Skeletal muscle satellite cell (primary cell): ENCODE data around the gene FCGR3A.
"Not testable (repeated sequence)": the region's sequence is repeated elsewhere in the genome, so short reads cannot be mapped to it uniquely, and the experiment has no call there.

ENCODE experiments used
- H3K27me3 ChIP-seq: 2 replicates; pipeline ENCODE4 v1.7.0; 2013; ENCODE audit warnings: low read length; ENCODE audit not compliant: control insufficient read depth, insufficient read depth
- H3K36me3 ChIP-seq: 2 replicates; pipeline ENCODE4 v1.7.0; 2013; ENCODE audit warnings: mild to moderate bottlenecking, control low read depth, low read length; ENCODE audit not compliant: insufficient read depth
- H3K4me1 ChIP-seq: 2 replicates; pipeline ENCODE4 v1.7.0; 2013; ENCODE audit warnings: low read length; ENCODE audit not compliant: control insufficient read depth, insufficient read depth
- H3K4me2 ChIP-seq: 2 replicates; pipeline ENCODE4 v1.7.0; 2013; ENCODE audit warnings: mild to moderate bottlenecking, low read length
- H3K4me3 ChIP-seq: 2 replicates; pipeline ENCODE4 v1.7.0; 2013; ENCODE audit warnings: low read length
- H3K9ac ChIP-seq: 2 replicates; pipeline ENCODE4 v1.7.0; 2013; ENCODE audit warnings: mild to moderate bottlenecking, low read depth, low read length, moderate library complexity
- H3K9me3 ChIP-seq: replicated peaks from 2 replicates; pipeline ENCODE4 v1.7.0; 2013; ENCODE audit warnings: mild to moderate bottlenecking, control low read depth, low read length

Gene FCGR3A

GRCh38 chr1:161523817-161524741 lies 25.5 kb downstream of the FCGR3A start, which contains the start of gene HSPA6:
Gene HSPA6, plus strand, starts transcription at chr1:161524540. Its CDS starts 119 bp downstream, at chr1:161524659.
- H3K4me1 ChIP-seq, H3K27me3 ChIP-seq, H3K9me3 ChIP-seq, H3K36me3 ChIP-seq: not testable (repeated sequence)
- Histone ChIP-seq H3K9ac (peak within 1 kb of the TSS; percentile 74), H3K4me2 (peak within 1 kb of the TSS; percentile 90), H3K4me3 (peak within 1 kb of the TSS; percentile 86)

DNA sequence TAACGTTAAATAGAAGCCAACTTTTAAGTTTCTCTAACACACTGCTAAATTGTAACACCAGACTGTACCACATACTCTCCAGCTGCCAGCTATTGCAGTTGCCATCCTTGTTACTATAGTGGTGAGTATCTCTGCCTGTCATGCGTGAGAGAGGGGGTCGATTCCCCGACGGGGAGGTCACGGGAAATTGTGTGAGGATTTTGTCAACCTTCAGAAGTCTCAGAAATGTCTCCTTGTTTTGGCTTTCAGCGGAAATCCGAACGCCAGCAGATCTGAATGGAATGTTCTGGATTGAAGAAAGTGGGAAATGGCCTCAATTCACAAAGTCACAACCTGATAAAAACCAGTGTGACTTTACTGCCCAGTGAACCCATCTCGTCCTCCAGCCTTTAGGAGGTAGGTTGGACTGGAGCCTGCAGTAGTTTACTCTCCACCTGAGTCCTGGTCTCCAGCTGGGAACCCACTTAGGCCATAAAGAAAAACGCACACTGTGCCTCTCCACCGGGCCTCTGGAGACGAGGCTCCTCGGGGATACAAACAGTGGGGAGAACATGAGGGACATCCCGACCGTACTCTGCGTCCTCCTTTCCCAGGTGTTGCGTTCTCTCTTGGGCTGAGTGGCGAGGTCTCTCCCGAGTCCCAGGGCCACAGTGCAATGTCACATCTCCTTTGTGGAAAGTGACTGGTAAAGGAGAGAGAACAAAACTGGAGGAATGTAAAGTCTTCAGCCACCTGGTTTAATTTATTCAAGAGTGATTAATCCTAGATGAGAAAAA lies 26.4 kb downstream of the FCGR3A start:
- H3K4me2 ChIP-seq, H3K27me3 ChIP-seq, H3K4me1 ChIP-seq, H3K36me3 ChIP-seq, H3K4me3 ChIP-seq, H3K9ac ChIP-seq, H3K9me3 ChIP-seq: not testable (repeated sequence)

DNA sequence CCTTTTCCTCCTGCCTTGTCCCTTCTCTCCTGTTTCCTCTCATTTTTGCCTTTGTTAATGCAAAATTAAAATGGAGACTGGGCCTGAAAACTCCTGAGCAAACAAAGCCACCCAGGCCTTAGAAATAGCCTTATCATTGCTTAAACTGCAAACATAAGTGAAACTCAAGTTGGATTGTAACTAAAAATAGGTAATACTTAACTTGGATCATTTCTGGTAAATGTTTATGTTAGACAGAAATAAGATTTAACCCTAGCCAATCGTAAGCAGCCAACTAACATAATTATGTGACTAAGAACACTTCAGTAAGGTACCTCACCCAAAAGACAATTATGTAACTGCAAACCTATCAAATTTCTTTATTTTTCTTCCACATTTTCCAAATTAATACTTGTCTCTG lies 35.7 kb downstream of the FCGR3A start:
- H3K4me2 ChIP-seq, H3K27me3 ChIP-seq, H3K4me1 ChIP-seq, H3K9ac ChIP-seq, H3K4me3 ChIP-seq, H3K36me3 ChIP-seq, H3K9me3 ChIP-seq: not testable (repeated sequence)

DNA sequence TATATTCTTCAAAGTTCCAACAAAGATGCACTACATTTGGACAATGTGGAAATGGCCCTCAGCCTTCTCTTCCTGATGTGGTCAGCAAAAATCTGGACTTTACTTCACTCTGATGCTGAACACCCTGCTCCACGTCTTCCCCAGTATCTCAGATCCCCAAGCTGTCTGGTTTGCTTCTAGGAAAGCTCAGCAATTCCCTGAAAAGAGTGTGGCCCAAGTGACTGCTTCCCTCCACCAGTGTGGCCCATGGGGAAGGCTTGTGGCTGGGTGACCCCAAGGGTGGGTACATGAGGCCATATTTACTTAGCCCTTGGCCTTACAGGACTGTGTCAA lies 36.2 kb downstream of the FCGR3A start:
- H3K4me1 ChIP-seq, H3K9me3 ChIP-seq, H3K4me3 ChIP-seq, H3K9ac ChIP-seq, H3K27me3 ChIP-seq, H3K4me2 ChIP-seq, H3K36me3 ChIP-seq: not testable (repeated sequence)

DNA sequence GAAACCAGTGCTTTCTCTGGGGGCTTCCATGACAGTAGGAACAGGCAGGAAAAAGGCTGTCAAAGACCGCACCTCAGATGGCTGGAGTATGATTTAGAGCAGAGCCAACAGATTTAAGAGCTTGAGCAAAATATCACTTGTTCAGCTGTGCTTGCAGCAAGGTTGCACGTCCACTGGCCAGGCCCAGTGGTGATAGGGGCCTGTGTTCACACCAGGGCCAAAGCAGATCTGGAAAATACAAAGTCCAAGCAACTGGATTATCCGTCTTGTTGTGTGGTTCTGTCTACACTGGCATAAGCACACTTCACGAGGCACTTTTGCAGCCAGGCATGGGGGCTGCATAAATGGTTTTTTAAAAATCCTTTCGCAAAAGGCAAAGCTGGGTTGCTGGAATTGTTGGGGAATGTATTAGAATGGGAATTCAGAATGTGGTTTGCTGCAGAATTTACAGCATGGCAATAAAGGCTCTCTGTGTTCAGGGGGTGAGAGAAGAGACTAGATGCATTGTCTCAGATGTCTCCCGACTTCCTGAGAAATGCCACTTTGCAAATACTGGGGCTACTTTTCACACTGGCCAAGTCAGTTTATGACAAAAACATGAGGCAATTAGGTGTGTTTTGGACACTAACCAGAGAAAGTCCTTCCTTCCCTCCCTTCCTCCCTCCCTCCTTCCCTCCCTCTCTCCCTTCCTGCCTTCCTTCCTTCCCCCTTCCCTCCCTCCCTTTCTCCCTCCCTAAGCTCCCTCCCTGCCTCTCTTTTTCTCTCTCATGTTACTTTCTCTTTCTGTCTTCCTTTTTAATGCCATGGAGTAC lies 36.8 kb downstream of the FCGR3A start:
- not testable (repeated sequence) for H3K4me1 ChIP-seq, H3K9me3 ChIP-seq, H3K36me3 ChIP-seq, H3K4me2 ChIP-seq, H3K9ac ChIP-seq, H3K27me3 ChIP-seq, H3K4me3 ChIP-seq

GRCh38 chr1:161511756-161512060 lies 37.9 kb downstream of the FCGR3A start:
- no peak overlapping the region for H3K9ac ChIP-seq
- H3K4me2 ChIP-seq: no peak overlapping the region
- peaks cover 2% of the 10 kb centered on the region for H3K27me3 ChIP-seq
- H3K4me3 ChIP-seq: no peak overlapping the region
- no peaks in the 10 kb centered on the region for H3K36me3 ChIP-seq
- no peaks in the 10 kb centered on the region for H3K4me1 ChIP-seq
- H3K9me3 ChIP-seq: no peaks in the 10 kb centered on the region

- Histone ChIP-seq H3K27me3 (peaks cover 5% of the 10 kb centered on the region), H3K4me3 (no peak overlapping the region), H3K4me1 (no peaks in the 10 kb centered on the region), H3K36me3 (no peaks in the 10 kb centered on the region), H3K9me3 (no peaks in the 10 kb centered on the region), H3K9ac (no peak overlapping the region), H3K4me2 (no peak overlapping the region)
These were observed 38.4 kb downstream of the FCGR3A start for GRCh38 chr1:161511018-161511755.

DNA sequence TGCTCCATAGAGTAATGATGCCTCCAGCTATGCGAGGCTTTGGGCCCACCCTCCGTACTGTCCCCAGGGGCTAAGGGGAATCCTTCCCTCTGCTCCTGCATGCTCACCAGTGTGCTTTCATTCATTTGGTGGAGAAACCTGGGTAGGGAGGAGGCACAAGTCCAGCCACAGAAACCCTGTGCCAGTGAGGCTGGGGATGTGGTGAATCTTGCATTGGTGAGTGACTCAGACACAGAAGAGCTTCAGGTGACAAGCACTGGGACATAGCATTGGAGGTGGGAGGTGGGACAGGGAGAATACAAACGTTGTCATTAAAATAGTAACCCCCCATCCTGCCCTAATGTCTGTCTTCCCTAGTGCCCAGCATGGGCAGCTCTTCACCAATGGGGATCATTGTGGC lies 39.1 kb downstream of the FCGR3A start:
- H3K4me1 ChIP-seq: no peaks in the 10 kb centered on the region

GRCh38 chr1:161506336-161507223 lies 43.0 kb downstream of the FCGR3A start:
- Histone ChIP-seq H3K4me3 (no peak overlapping the region), H3K27me3 (peaks cover 15% of the 10 kb centered on the region), H3K9ac (no peak overlapping the region), H3K4me2 (no peak overlapping the region), H3K9me3 (no peaks in the 10 kb centered on the region), H3K4me1 (no peaks in the 10 kb centered on the region), H3K36me3 (no peaks in the 10 kb centered on the region)

More for the DNA sequence above, 39.1 kb downstream of the FCGR3A start:
- Histone ChIP-seq H3K4me3 (no peak overlapping the region), H3K9ac (no peak overlapping the region), H3K36me3 (no peaks in the 10 kb centered on the region), H3K9me3 (no peaks in the 10 kb centered on the region), H3K4me2 (no peak overlapping the region), H3K27me3 (peaks cover 11% of the 10 kb centered on the region)

DNA sequence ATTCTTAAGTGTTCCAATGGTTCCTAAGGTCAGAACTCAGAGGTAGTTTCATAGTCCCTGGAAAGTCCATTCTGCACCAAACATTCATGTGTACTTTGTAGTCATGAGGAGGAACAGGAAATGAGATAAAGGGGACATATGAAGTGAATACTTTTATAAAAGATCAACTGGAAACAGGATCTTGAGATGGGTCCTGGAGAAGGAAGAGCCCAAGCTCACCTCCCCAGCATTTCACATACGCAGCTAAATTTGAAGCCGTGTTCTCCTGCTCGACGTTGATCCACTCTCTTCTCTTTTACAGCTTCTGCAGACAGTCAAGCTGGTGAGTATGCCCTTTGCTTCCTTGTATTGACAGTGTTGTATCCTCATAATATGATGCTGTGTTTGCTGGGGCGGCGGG lies 43.9 kb downstream of the FCGR3A start:
- Histone ChIP-seq H3K9me3 (no peaks in the 10 kb centered on the region), H3K4me2 (no peak overlapping the region), H3K9ac (no peak overlapping the region), H3K27me3 (peaks cover 15% of the 10 kb centered on the region), H3K4me1 (no peaks in the 10 kb centered on the region), H3K36me3 (no peaks in the 10 kb centered on the region), H3K4me3 (no peak overlapping the region)
